Measurements from ENCODE around the gene APOL2.
"Not testable (repeated sequence)": the region's sequence is repeated elsewhere in the genome, so short reads cannot be mapped to it uniquely, and the experiment has no call there.

APOL2 gene

DNA sequence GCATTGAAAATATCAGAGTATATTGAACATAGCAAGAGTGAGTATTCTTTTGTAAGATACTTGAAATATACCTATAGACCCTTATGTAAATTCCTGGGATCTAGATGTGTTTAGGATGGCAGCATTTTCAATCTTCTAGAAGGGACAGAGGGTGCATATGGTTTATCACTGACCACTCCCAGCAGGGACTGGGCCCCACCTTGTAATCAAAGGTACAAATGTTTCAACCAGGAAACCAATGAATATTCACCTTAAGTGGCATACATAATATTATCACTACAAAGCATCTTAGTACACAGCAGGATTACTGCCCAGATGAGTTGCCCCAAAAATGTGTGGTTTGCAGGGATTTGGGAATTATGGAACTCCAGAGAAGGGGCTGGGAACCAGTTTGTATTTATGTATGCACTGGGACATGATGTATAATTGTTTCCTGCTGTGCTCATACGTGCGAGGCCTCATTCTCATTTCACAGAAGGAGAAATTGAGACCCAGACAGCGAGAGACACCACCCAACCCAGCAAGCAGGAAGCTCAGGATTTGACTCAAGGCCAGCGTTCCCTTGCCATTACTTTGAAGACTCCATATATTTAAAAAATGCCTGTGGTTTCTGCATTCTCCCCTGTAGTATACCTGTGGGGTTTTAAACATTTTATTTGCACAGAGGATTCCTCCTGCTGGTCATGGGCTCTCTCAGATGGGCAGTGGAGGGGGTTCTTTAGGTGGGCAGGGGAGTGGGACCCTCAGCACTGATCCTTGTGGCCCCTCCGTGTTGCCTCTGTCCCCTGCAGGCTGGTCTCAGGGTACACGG is 42.9 kb downstream of the APOL2 start:
- no peak for DNase-seq

DNA sequence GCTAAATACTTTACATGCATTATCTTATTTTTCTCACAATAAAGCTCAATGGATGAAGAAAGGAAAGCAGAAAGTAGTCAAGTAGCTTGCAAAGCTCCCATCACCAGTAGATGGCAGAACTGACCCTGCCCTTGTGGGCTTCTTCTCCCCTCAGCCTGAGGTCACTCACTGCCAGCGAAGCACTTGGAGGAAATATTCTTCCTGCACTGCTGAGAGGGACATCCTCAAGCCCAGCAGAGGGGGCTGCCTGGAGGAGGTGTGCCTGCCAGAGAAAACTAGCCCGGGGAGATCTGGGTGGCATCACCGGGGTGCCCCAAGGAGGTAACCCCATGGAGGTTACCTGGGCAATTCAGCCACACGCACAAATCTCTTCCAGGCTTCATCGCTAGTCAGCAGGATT is 44.4 kb downstream of the APOL2 start:
- no peak for DNase-seq

DNA sequence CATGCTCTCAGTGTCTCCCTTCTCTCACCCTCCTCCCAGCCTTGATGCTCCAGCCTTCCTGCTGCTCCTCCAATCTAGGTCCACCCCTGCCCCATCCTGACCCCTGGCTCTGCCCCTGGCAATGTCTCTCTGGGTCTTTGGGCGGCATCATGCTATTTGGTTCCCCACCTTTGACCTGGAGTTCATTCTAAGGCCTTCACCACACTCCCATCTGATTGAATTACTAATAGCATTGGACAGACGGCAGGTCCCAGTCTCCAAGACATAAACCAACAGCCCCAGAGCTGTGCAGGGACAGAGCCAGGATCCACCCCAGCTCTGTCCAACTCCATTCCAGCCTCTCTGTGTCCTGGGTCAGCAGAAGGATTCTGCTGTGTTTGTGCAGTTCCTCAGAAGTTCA is 44.9 kb downstream of the APOL2 start:
- DNase-seq: no peak

DNA sequence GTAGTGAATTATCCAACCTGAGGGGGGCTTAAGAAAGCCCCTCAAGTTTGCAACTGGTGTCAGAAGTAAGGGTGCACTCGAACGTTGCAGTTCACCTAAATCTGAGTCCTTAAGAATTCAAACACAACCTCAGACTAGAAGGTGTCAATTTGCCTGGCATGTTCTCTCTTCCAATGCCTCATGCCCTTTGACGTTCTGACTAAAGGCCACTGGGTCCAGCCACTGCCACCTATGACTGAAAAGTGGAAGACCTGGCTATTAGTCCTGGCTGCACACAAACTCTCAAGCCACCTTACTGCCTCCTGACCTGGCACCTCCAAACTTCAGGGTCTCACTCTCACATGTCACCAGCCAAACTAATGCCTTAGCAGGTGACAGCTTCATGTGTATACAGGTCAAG is 45.8 kb downstream of the APOL2 start:
- no peak for DNase-seq

DNA sequence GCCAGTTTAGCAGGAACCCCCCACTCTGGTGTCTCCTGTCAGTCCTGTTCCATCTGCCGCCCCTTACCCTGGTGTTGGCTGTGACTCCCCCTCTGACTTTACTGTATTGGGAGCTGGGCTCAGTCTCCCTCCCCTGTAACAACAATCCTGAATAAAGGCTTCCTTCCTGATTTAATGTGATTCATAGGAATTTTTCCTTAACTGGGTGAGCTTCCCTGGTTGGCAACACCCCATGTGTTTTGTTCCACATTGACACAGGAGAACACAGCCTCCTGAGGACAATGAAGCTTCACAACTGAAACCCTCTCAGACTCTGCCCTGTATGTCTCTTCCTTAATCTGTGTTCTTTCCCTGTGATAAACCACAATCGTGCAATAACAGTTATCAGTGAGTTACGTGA is 46.2 kb downstream of the APOL2 start:
- no peak for DNase-seq

DNA sequence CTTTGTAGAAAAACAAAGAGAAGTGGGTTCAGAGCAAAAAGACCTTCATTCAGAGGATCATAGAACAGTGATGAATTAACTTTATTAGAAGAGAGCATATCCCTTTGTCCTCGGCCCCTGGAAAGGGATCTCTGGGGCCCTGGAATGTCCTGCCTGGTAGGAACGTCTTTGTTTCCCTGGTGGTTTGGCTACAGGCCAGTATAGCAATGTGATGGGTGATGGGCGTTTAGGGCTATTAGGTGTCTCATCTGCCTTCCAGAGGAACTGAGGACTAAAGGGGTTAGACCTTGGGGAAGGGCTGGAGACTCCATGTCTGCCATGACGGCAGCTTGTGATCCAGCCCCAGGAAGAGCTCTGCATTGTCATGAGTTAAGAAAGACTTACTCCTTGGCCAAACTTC is 46.8 kb downstream of the APOL2 start:
- DNase-seq: no peak

DNA sequence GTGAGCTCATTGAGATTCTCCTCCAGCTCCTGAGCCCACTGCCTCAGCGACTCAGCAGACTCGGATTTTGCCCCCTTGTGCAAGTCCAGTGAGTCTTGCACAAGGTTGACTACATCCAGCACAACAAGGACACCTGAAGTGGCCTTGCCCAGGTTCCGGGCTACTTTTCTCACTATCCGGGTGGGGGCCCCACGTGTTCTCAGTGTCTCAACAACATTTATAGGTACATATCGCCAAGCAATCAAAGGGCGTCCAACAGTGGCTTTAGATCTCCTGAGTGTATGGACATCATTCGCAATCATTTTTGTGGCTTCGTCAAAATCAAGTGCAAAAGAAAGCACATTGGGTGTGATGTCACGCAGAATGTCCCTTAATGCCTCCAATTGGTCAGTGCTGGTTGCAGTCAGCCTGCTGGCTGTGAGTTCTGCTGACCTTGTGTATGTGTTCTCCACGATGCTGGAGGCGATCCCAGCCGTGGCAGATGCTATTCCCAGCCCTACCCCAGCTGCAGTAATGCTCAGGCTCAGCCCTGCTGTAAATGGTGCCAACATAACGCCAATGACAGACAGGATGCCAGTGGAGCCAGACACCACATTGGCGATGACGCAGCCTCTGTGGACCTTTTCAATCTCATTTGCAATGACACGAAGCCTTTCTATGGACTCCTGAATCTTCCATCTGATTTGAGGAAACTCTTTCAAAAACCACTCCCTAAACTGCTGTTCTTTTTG is 48.1 kb downstream of the APOL2 start:
- DNase-seq: no peak

DNA sequence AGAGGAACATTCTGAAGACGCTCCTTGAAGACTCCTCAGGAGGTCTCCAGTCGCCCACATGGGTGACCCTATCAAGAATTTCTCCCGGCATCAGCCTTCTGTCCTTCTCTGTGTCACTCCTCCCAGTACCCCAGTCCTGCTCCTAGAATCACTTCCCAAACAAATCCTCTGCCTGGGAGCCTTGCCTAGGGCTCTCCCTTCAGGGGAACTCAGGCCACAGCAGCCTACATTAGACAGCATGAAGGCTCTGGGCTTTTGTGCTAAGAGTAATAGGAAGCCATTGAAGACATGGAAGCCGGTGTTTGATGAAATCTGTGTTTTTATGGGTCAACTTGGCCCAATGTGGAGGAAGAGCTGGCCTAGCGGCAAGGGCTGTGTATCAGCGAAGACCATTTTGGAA is 51.5 kb downstream of the APOL2 start:
- DNase-seq: not testable (repeated sequence)

DNA sequence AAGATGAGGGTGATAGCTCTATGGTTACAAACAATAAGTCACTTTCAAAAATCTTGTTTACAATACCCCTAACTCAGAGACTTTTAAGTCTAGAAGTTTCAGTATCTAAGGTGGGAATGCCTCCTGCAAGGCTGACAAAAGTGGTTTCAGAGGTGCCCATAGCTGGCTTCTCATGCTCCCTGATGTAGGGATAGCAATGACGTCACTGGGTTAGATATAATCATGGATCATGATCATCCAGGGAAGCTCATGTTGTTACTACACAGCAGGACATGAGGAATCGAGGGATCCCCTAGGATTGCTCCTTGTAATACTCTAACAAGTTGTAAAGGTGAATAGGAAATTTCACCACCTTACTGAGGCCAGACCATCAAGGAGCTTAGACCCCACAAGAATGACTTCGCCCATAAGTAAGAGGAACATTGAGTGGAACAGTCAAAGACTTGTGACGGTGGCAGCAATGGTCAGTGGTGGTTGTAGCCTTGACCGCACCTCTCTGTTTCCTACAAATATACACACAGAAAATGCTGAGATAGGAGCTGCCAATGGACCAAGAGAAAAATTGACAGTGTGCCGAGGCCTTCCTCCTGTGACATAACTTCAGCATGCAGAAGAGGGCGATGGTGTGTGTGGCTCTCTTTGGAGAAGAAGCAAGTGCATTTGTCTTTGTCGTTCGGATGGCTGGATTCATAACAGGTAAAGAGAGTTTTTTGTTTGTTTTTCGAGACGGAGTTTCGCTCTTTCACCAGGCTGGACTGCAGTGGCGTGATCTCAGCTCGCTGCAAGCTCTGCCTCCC is 53.3 kb downstream of the APOL2 start:
- DNase-seq: no peak

DNA sequence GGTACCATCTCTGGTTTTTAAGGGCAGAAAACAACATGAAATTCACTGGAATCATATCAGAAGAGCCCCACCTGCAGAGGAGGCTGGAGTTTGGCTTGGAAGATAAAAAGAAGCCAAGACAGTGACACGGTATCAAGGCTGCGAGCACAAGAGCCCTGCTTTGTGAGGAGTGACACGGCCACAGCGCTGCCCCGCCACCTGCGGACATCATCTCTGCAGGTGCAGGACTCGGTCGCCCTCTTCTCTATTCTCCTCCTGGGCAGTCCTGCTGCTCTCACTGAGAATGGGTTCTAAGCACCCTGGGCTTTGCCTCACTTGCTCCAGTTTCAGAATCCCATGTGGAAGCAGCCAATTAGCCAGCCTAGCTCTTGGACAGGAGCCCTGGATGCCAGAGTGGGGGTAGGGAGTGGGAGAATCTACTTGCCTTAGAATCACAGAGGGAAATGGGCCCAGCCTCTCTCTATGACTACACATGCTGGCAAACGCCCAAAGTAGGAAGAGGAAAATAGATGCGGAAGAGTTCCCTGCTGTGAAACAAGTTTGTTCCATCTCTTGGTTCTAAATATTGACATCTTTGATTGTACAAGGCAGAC is 54.8 kb downstream of the APOL2 start:
- no peak for DNase-seq

DNA sequence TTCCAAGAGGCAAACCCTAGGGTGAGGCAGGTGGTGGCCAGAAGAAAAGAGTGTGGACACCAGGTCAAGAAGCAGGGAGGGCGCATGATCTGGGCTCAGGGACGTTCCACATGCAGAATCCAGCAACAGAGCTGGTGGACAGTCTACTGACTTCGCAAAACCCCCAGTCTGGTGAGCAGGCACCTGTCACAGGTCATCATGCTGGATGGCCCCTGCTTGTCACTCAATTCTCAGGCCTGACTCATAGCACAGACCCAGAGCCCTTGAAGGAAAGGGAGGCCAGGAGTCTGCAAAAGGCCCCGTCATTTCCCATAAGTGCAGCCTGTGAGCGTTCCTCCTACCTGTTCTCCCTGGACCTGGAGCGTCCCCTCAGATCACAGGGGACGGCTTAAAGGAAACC is 55.9 kb downstream of the APOL2 start:
- no peak for DNase-seq

DNA sequence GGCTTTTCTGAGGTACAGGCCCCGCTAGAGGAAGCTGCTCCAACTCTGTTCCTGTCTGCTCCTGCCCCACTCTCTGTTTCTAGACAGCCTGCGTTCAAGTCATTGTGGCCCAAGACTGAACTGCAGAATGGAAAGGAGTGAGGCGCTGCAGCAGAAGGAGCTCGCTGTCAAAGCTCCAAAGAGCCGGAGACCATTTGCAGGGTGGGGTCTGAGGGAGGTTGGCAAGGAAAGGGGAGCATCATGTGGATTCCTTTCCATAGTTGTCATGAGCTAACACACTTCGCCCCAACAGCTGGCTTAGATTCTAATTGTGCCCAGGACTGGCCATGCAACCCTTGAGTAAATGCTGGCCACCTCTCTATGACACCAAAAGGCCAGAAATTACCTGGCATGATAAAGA is 56.5 kb downstream of the APOL2 start:
- no peak for DNase-seq

DNA sequence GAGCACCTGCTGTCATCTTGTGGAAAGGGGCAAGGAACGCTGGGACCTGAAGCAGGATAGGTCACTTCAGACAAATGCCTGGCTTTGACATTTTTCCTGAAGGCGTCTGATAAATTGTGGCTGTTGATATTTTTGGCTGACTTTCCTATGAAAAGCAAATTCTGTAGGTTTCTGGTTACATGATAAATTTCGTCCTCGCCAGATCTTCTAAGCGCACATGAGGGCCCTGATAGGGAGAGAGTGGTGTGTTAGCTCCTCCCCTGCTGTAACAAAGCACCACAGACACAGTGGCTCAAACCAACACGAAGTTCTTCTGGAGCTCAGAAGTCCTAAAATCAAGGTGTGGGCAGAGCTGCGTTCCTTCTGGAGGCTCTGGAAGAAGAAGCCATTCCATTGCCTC is 57.3 kb downstream of the APOL2 start:
- DNase-seq: no peak

DNA sequence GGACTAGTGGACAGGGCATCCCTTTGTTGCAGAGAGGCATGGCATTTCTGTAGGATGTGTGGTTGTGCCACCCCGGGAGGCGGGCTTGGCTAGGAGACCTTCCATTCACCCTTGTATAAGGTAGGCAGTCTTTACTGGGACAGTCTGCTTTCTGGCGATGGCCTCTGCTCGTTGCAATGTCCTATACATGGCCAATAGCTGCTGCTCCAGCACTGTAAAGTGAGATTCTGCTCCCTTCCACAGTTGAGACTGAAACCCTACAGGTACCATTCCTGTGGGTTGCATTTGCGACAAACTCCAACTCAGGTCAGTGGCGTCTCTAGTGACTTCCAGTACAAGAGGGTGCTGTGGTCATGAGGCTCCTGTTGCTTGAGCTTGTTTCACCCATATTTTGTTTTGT is 58.4 kb downstream of the APOL2 start:
- no peak for DNase-seq

DNA sequence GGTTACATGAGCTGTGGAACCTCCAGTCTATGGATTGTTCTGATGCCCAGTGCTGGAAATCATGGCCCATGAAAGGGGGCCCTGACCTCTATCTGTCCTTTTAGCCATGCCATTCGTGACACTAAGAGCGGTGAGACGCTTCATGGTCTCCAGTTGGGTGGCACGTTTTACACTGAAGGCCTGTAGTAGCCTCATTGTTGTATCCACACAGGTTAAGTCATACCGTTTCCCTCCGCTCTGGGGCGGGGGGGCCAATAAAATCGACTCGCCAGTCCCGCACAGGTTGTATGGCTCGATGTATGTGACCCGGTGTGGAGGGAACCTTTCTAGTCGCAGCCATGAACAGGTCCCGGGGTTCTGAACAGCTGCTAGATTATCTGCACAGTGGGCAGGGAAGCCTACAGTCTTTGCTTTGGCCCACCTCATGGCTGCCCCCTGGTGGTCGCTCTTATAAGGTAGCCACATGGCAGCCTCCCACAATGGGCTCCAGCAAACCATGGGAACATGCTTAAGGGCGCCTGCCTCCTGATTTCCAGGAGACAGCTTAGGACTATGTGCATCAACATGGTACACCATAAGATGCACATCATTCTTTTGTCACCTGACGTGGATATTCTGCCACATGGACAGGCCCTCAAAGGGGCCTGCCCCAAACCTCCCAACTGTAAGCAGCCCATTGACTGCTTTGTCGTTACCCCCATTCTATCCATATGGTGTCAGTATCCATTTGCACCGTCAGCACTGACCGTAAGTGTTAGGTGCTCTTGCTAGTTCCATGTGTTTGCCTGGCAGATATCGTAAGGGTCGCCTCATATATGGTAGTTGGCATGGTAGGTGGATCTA is 59.1 kb downstream of the APOL2 start:
- DNase-seq: peak; percentile 80

DNA sequence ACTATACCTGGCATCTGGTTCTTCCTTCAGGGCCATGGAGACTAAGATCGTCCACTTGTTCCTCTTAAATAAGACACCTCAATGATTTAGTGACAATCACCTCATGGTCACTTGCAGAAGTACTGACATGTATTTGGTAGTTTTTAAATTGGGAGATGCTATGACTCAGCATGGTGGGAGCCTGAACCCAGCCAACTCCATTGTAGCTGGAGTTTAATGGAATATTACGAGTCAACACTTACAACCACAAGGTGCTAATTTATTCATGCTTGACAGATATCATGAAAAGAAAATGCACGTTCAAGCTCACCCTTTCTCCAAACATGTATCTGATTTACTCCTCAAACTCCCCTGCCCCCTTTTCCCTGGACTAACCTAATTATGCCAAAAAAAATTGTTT is 62.2 kb downstream of the APOL2 start:
- no peak for DNase-seq
